Neural cell (in vitro differentiated cells): ENCODE results near the gene DIDO1. TPM values are rescaled to one million over a fixed set of nuclear protein-coding genes. Genes with fewer than 3 reads are reported as not detected.

Experiments
- H2AFZ ChIP-seq: fragments of 200-600, 300-800 bp; sonication (generic), shearing (Covaris generic); 2 replicates; pipeline ENCODE4 v1.6.0; 2014; ENCODE audit warnings: low read depth, mild to moderate bottlenecking, antibody characterized with exemption, low read length, moderate library complexity
- H3F3A ChIP-seq: fragments of 200-600 bp; shearing (Covaris generic); 2 replicates; pipeline ENCODE4 v1.6.1; 2016; ENCODE audit warnings: mild to moderate bottlenecking, moderate library complexity, mixed read lengths, antibody characterized with exemption, low read length; ENCODE audit not compliant: insufficient read depth, poor library complexity, severe bottlenecking
- H3K27ac ChIP-seq: fragments of 200-600, 300-800 bp; sonication (generic), shearing (Covaris generic); 2 replicates; pipeline ENCODE4 v1.5.1; 2014; ENCODE audit warnings: mild to moderate bottlenecking, low read length, moderate library complexity
- H3K27me3 ChIP-seq: fragments of 300-800, 200-600 bp; sonication (generic), shearing (Covaris generic); 2 replicates; pipeline ENCODE4 v1.6.0; 2014; ENCODE audit warnings: mild to moderate bottlenecking, low read depth, low read length, moderate library complexity; ENCODE audit not compliant: insufficient read depth
- H3K36me3 ChIP-seq: fragments of 300-800, 200-600 bp; sonication (generic), shearing (Covaris generic); 2 replicates; pipeline ENCODE4 v1.5.1; 2014; ENCODE audit warnings: mild to moderate bottlenecking, antibody characterized with exemption, low read length, moderate library complexity; ENCODE audit not compliant: insufficient read depth
- H3K4me2 ChIP-seq: fragments of 300-800, 200-600 bp; sonication (generic), shearing (Covaris generic); 2 replicates; pipeline ENCODE4 v1.6.0; 2014; ENCODE audit warnings: mild to moderate bottlenecking, low read length
- H3K4me3 ChIP-seq: fragments of 300-800, 200-600 bp; sonication (generic), shearing (Covaris generic); 2 replicates; pipeline ENCODE4 v1.5.1; 2014; ENCODE audit warnings: mild to moderate bottlenecking, low read length, moderate library complexity
- H3K79me2 ChIP-seq: fragments of 200-600 bp; shearing (Covaris generic); replicated peaks from 2 replicates; pipeline ENCODE4 v1.6.0; 2014; ENCODE audit warnings: mild to moderate bottlenecking, low read length, moderate library complexity; ENCODE audit not compliant: insufficient read depth
- H3K9ac ChIP-seq: fragments of 300-800, 200-600 bp; sonication (generic), shearing (Covaris generic); 2 replicates; pipeline ENCODE4 v1.6.1; 2016; ENCODE audit warnings: mild to moderate bottlenecking, low read length, mixed read lengths
- H3K9me2 ChIP-seq: fragments of 200-600 bp; shearing (Covaris generic); 2 replicates; pipeline ENCODE4 v1.6.1; 2016; ENCODE audit warnings: mild to moderate bottlenecking, low read length, mixed read lengths; ENCODE audit not compliant: insufficient read depth
- H3K9me3 ChIP-seq: fragments of 200-600, 300-800 bp; sonication (generic), shearing (Covaris generic); 2 replicates; pipeline ENCODE4 v1.6.1; 2016; ENCODE audit warnings: mild to moderate bottlenecking, mixed run types, low read length, moderate library complexity, mixed read lengths
- H4K20me1 ChIP-seq: fragments of 200-600 bp; shearing (Covaris generic); 2 replicates; pipeline ENCODE4 v1.6.1; 2016; ENCODE audit warnings: mild to moderate bottlenecking, mixed run types; ENCODE audit not compliant: insufficient read depth
- EP300 ChIP-seq: fragments of 450-650 bp; conservative IDR thresholded peaks from 2 replicates; pipeline ENCODE4 v1.6.1; 2014; ENCODE audit warnings: antibody characterized with exemption, mild to moderate bottlenecking, moderate library complexity; ENCODE audit not compliant: poor library complexity, severe bottlenecking
- EZH2 ChIP-seq: fragments of 200-600, 300-800 bp; shearing (Covaris generic), sonication (generic); IDR thresholded peaks from 2 replicates; pipeline ENCODE4 v1.6.1; 2014; ENCODE audit warnings: antibody characterized with exemption, low read length, borderline replicate concordance, mild to moderate bottlenecking; ENCODE audit not compliant: insufficient read depth, poor library complexity, severe bottlenecking
- MXI1 ChIP-seq: fragments of 450-650 bp; conservative IDR thresholded peaks from 2 replicates; pipeline ENCODE4 v1.6.1; 2014; ENCODE audit warnings: antibody characterized with exemption, mild to moderate bottlenecking; ENCODE audit not compliant: poor library complexity, severe bottlenecking
- POLR2AphosphoS5 ChIP-seq: IDR thresholded peaks from 2 replicates; pipeline ENCODE4 v1.6.1; 2012
- RAD21 ChIP-seq: fragments of 450-650 bp; conservative IDR thresholded peaks from 2 replicates; pipeline ENCODE4 v1.6.1; 2014; ENCODE audit warnings: antibody characterized with exemption, mild to moderate bottlenecking, moderate library complexity
- REST ChIP-seq: IDR thresholded peaks from 2 replicates; pipeline ENCODE4 v1.6.1; 2012; ENCODE audit warnings: borderline replicate concordance
- SMC3 ChIP-seq: fragments of 450-650 bp; conservative IDR thresholded peaks from 2 replicates; pipeline ENCODE4 v1.6.1; 2014; ENCODE audit warnings: antibody characterized with exemption, mild to moderate bottlenecking, moderate library complexity; ENCODE audit not compliant: poor library complexity
- TAF1 ChIP-seq: IDR thresholded peaks from 2 replicates; pipeline ENCODE4 v1.6.1; 2012; ENCODE audit warnings: low read depth
- polyA plus RNA-seq: library from polyadenylated mRNA; depleted of rRNA; stranded (reverse); fragments of >200 nt; gene quantifications from 2 replicates; pipeline ENCODE4 v1.2.3, GENCODE V29; 2014
- TF ChIP-seq, protein P1 (sequence below): fragments of 450-650 bp; IDR thresholded peaks from 2 replicates; pipeline ENCODE4 v1.5.1; 2014; ENCODE audit warnings: antibody characterized with exemption, mild to moderate bottlenecking, moderate library complexity; ENCODE audit not compliant: poor library complexity, severe bottlenecking

Gene DIDO1
- polyA plus RNA-seq, 1 donor from 2014 or later, result 42.8 TPM

DNA sequence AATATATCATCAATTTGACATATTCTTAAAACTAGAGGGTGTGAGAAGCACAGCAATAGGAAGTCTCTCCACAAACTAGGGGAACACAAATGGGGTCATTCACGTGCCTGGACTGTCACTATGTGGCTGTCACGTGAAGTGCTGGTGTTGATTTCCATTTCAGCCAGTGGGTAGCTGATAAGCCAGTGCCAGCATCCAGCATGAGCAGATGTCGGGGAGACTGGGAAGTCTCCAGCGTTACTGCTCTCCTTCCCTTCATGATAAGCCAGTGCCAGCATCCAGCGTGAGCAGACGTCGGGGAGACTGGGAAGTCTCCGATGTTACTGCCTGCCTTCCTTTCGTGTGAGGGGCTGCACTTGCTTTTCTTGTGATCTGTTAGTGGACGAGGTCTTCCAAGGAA is 20.6 kb upstream of the DIDO1 start:
- H3K27me3 ChIP-seq, result no peaks in the 10 kb centered on the region
- H3K9ac ChIP-seq, result no peak overlapping the region
- no peak overlapping the region for H3K27ac ChIP-seq
- H3K79me2 ChIP-seq, result peaks cover 8% of the 10 kb centered on the region
- no peak overlapping the region for H3K4me3 ChIP-seq
- peaks cover 10% of the 10 kb centered on the region for H3K36me3 ChIP-seq
- no peak overlapping the region for H2AFZ ChIP-seq
- H3K4me2 ChIP-seq, result no peak overlapping the region
- no peaks in the 10 kb centered on the region for H4K20me1 ChIP-seq
- TF ChIP-seq MXI1 (no peak), TAF1 (no peak), SMC3 (no peak), EP300 (no peak), REST (no peak), RAD21 (no peak), POLR2AphosphoS5 (no peak), EZH2 (no peak)
- TF ChIP-seq, protein P1, sequence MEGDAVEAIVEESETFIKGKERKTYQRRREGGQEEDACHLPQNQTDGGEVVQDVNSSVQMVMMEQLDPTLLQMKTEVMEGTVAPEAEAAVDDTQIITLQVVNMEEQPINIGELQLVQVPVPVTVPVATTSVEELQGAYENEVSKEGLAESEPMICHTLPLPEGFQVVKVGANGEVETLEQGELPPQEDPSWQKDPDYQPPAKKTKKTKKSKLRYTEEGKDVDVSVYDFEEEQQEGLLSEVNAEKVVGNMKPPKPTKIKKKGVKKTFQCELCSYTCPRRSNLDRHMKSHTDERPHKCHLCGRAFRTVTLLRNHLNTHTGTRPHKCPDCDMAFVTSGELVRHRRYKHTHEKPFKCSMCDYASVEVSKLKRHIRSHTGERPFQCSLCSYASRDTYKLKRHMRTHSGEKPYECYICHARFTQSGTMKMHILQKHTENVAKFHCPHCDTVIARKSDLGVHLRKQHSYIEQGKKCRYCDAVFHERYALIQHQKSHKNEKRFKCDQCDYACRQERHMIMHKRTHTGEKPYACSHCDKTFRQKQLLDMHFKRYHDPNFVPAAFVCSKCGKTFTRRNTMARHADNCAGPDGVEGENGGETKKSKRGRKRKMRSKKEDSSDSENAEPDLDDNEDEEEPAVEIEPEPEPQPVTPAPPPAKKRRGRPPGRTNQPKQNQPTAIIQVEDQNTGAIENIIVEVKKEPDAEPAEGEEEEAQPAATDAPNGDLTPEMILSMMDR, result no peak
- H3F3A ChIP-seq, result no peaks in the 10 kb centered on the region
- no peaks in the 10 kb centered on the region for H3K9me2 ChIP-seq
- no peaks in the 10 kb centered on the region for H3K9me3 ChIP-seq

DNA sequence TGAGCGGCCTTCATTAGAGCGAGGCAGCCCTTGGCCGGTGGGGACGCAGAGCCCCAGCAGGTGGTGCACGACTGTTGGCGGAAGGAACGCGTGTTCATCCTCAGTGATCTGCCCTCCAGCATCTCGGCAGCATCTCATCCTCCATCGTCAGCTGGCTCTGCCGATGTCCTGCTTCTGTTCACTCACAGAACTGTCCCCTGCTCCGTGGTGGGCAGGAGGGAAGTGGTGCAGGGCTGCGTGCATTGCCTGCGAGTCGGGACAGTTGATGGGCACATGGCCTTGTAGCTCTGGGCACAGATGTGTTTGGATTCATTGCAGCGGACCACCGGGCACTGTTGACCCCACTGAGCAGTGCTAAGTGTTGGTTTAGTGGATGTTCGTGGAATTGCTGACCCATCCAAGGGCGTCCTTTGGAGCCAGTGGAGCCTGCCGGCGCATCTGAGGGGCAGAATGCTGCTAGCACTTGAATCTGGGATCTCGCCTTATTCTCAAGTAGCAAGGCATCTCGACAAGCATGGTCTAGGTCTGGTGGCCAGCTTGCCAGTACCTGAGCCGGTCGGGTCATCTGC is 19.6 kb upstream of the DIDO1 start:
- no peak overlapping the region for H2AFZ ChIP-seq
- no peak for TF ChIP-seq TAF1
- no peak for TF ChIP-seq EP300
- no peak for TF ChIP-seq MXI1
- TF ChIP-seq, protein P1, result no peak
- no peak for TF ChIP-seq EZH2
- no peak overlapping the region for H3K9ac ChIP-seq
- H3K9me2 ChIP-seq, result no peaks in the 10 kb centered on the region
- H3K9me3 ChIP-seq, result no peaks in the 10 kb centered on the region
- H3K4me2 ChIP-seq, result no peak overlapping the region
- peaks cover 10% of the 10 kb centered on the region for H3K36me3 ChIP-seq
- H3F3A ChIP-seq, result no peaks in the 10 kb centered on the region
- no peaks in the 10 kb centered on the region for H3K27me3 ChIP-seq
- H3K27ac ChIP-seq, result no peak overlapping the region
- H3K4me3 ChIP-seq, result no peak overlapping the region
- H4K20me1 ChIP-seq, result no peaks in the 10 kb centered on the region
- H3K79me2 ChIP-seq, result peaks cover 19% of the 10 kb centered on the region
